PC-9 (cell line): ENCODE results near the gene CCDC85C. TPM values are rescaled to one million over a fixed set of nuclear protein-coding genes. Genes with fewer than 3 reads are reported as not detected.

Source experiments
- BruUV-seq: library from RNA; stranded (reverse); fragments of 400-500 nt; replicated peaks from 2 replicates; lab custom pipeline; 2021; lab: Mats Ljungman, UMichigan
- CTCF ChIA-PET: fragments of 300-600 bp; sonication (Branson Sonifier 250); formaldehyde crosslinking; loops from one replicate; lab custom pipeline; 2022; ENCODE audit warnings: antibody characterized with exemption; lab: Charles Lee
- POLR2A ChIA-PET: fragments of 300-600 bp; sonication (Branson Sonifier 250); formaldehyde crosslinking; loops from one replicate; lab custom pipeline; 2022; ENCODE audit warnings: antibody characterized with exemption; ENCODE audit not compliant: unreplicated experiment; lab: Charles Lee
- DNase-seq, 2 experiments: peaks; one replicate each; pipeline versions ENCODE4 v3.0.0 to v3.0.0-alpha.2; 2015 to 2022; ENCODE audit warnings: mixed read lengths in 1 of 2
- H2AFZ ChIP-seq: fragments of 200-600 bp; sonication (generic); 2 replicates; pipeline ENCODE4 v1.8.1; 2017; ENCODE audit warnings: antibody characterized with exemption
- H3F3A ChIP-seq: fragments of 200-600 bp; sonication (generic); 2 replicates; pipeline ENCODE4 v1.8.1; 2017; ENCODE audit warnings: antibody characterized with exemption, mild to moderate bottlenecking, low read depth; ENCODE audit not compliant: insufficient read depth
- H3K27ac ChIP-seq: fragments of 200-600 bp; sonication (generic); 2 replicates; pipeline ENCODE4 v1.6.1; 2016; ENCODE audit warnings: mixed run types
- H3K27me3 ChIP-seq: fragments of 200-600 bp; sonication (generic); 2 replicates; pipeline ENCODE4 v1.6.1; 2016; ENCODE audit warnings: low read depth, mixed run types; ENCODE audit not compliant: insufficient read depth
- H3K36me3 ChIP-seq: fragments of 200-600 bp; sonication (generic); 2 replicates; pipeline ENCODE4 v1.6.1; 2016; ENCODE audit warnings: low read depth, mixed run types
- H3K4me1 ChIP-seq: fragments of 200-600 bp; sonication (generic); replicated peaks from 2 replicates; pipeline ENCODE4 v1.6.1; 2016; ENCODE audit warnings: mixed run types; ENCODE audit not compliant: insufficient read depth
- H3K4me2 ChIP-seq: fragments of 200-600 bp; sonication (generic); 2 replicates; pipeline ENCODE4 v1.6.1; 2017; ENCODE audit warnings: mixed run types
- H3K4me3 ChIP-seq: fragments of 200-600 bp; sonication (generic); 2 replicates; pipeline ENCODE4 v1.6.1; 2016; ENCODE audit warnings: mixed run types
- H3K79me2 ChIP-seq: fragments of 200-600 bp; sonication (generic); 2 replicates; pipeline ENCODE4 v1.6.1; 2017; ENCODE audit warnings: low read depth, mixed run types
- H3K9me2 ChIP-seq: fragments of 200-600 bp; sonication (generic); 2 replicates; pipeline ENCODE4 v1.8.1; 2017; ENCODE audit warnings: mild to moderate bottlenecking; ENCODE audit not compliant: insufficient read depth
- H3K9me3 ChIP-seq: fragments of 200-600 bp; sonication (generic); 2 replicates; pipeline ENCODE4 v1.8.1; 2016; ENCODE audit warnings: low read depth; ENCODE audit not compliant: insufficient read depth
- H4K20me1 ChIP-seq: fragments of 200-600 bp; sonication (generic); 2 replicates; pipeline ENCODE4 v1.8.1; 2017; ENCODE audit not compliant: insufficient read depth
- CTCF ChIP-seq: fragments of 200-600 bp; sonication (generic); conservative IDR thresholded peaks from 2 replicates; pipeline ENCODE4 v1.6.1; 2017; ENCODE audit warnings: mixed run types, antibody characterized with exemption, mild to moderate bottlenecking, moderate library complexity
- EZH2 ChIP-seq: fragments of 200-600 bp; sonication (generic); IDR thresholded peaks from 2 replicates; pipeline ENCODE4 v1.8.0; 2017; ENCODE audit warnings: antibody characterized with exemption, low read depth
- intact Hi-C: fragments of 100-400 bp; cut with micrococcal nuclease; formaldehyde crosslinking; loops from one replicate; pipeline ENCODE4 v1.10.0; 2022; ENCODE audit not compliant: unreplicated experiment
- total RNA-seq: library from RNA; stranded (reverse); gene quantifications from 2 replicates; pipeline ENCODE4 v1.2.3, GENCODE V29; 2021

CCDC85C gene
- total RNA-seq, 1 experiment from 2014 or later = 21.2 TPM

DNA sequence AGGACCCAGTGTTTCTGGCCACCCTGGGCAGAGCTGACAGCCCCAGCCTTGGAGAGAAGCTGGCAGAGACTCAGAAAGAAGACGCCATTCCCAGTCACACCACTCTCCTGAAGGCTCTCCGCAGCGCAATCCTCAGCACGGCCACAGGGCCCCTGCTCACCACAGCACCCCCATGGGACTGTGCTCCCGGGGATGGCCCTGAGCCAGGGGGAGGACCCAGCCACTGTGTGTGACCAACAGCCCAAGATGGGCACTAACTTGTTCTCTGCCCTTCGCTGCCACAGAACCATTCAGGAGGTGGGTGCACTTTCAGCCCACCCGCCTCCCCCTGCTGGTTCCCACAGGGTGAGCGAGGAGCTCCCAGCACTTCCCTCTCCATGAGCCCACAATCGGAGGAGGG lies 65.7 kb downstream of the CCDC85C start:
- H3K27ac ChIP-seq = no peak overlapping the region
- POLR2A ChIA-PET = no interaction called here
- no peaks in the 10 kb centered on the region for H3K79me2 ChIP-seq

DNA sequence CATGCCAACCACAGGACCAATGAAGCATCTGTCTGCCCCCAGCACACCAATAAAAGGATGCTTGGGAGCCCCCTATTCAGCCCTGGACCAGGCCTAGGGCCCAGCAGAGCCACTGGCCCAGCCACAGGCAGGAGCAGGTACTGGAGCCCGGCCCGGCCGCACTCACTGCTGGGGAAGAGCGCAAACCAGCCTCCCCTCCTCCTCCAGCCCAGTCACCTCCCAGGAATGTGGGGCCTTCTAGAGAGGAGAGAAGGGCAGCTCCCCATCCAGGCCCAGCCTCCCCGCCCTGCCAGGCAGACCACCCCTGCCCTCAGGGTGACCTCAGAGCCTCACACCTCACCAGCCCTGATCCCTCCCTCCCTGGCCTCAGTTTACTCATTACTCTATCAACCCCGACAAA lies 66.6 kb downstream of the CCDC85C start:
- POLR2A ChIA-PET = no interaction called here

More for the DNA sequence above, 65.7 kb downstream of the CCDC85C start:
- no peaks in the 10 kb centered on the region for H3K36me3 ChIP-seq
- H3K4me1 ChIP-seq = peaks cover 20% of the 10 kb centered on the region
- no peaks in the 10 kb centered on the region for H4K20me1 ChIP-seq
- H3K9me2 ChIP-seq = no peaks in the 10 kb centered on the region
- no peak for TF ChIP-seq CTCF
- no peak for TF ChIP-seq EZH2
- H3K9me3 ChIP-seq = no peaks in the 10 kb centered on the region
- H3F3A ChIP-seq = no peaks in the 10 kb centered on the region
- no peak overlapping the region for H3K4me3 ChIP-seq
- CTCF ChIA-PET = no interaction called here
- no peaks in the 10 kb centered on the region for H3K27me3 ChIP-seq
- no TSS peak for BruUV-seq
- intact Hi-C loops = no loop called here
- no peak overlapping the region for H2AFZ ChIP-seq
- DNase-seq = peak in 1 of 2 experiments; percentile 17
- H3K4me2 ChIP-seq = no peak overlapping the region

DNA sequence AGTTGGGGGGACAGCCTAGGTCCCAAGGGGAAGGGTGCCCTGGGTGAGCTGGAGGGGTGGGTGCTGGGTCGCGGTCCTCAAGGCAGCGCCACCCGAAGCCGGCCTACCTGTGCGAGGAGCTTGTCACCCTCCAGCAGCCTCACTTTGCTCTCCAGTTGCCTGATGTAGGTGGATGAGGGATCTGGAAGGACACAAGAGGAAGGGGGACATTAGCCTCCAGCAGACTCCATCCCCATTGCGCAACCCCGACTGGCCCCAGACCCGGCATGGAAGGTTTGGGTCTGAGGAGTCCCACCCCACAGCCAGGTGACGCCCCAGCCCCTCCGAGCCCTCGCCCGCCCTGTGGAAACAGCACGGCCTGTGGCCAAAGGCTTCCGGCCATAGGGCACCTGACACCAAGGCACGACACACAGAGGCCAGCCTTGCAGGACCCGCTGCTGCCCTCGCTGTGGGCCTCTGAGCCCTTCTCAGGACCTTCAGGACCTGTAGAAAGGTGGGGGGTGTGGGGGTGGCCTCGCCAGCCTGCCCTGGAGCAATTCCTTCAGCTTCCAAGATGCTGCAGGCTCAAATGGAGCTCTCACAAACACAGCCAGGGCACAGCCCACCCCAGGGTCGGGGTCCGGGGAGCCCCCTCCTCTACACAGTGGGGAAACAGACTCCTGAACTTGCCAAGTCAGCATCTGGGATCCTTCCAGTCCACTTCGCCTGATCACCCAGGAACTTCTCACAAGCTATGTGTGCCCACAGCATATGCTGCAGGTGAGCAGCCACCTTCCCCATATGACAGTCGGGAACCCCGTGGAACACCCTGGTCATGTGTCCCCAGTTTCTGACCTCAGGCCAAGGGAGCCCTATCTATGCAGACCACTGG lies 67.9 kb downstream of the CCDC85C start:
- no peak overlapping the region for H3K27ac ChIP-seq
- H2AFZ ChIP-seq = no peak overlapping the region
- no peak overlapping the region for H3K4me2 ChIP-seq
- no peak overlapping the region for H3K4me3 ChIP-seq
- TF ChIP-seq CTCF (no peak), EZH2 (no peak)
- DNase-seq = no peak
- BruUV-seq = no TSS peak
- no peaks in the 10 kb centered on the region for H3K9me2 ChIP-seq
- H3K9me3 ChIP-seq = no peaks in the 10 kb centered on the region
- CTCF ChIA-PET = no interaction called here
- H3K36me3 ChIP-seq = no peaks in the 10 kb centered on the region
- H3F3A ChIP-seq = no peaks in the 10 kb centered on the region
- H4K20me1 ChIP-seq = no peaks in the 10 kb centered on the region
- H3K4me1 ChIP-seq = 0 out of 2 replicates have a peak, but pooled peaks cover 9% of the 10 kb centered on the region
- H3K27me3 ChIP-seq = no peaks in the 10 kb centered on the region
- intact Hi-C loops = no loop called here
- H3K79me2 ChIP-seq = no peaks in the 10 kb centered on the region
- POLR2A ChIA-PET = no interaction called here

More for the DNA sequence above, 66.6 kb downstream of the CCDC85C start:
- Histone ChIP-seq H4K20me1 (no peaks in the 10 kb centered on the region), H3K4me3 (no peak overlapping the region), H3K9me2 (no peaks in the 10 kb centered on the region), H2AFZ (no peak overlapping the region), H3K27me3 (no peaks in the 10 kb centered on the region), H3K9me3 (no peaks in the 10 kb centered on the region), H3K36me3 (no peaks in the 10 kb centered on the region), H3K4me1 (peaks cover 20% of the 10 kb centered on the region), H3K79me2 (no peaks in the 10 kb centered on the region), H3K4me2 (0 out of 2 replicates have a peak overlapping the region, but pooled peaks have one; percentile 7), H3F3A (no peaks in the 10 kb centered on the region), H3K27ac (no peak overlapping the region)
- TF ChIP-seq EZH2 = no peak
- no peak for TF ChIP-seq CTCF
- peak in 1 of 2 experiments; percentile 48 for DNase-seq
- no TSS peak for BruUV-seq
- intact Hi-C loops = no loop called here
- CTCF ChIA-PET = no interaction called here
